Stimulated activated CD4-positive, alpha-beta T cell treated with anti-CD3 and anti-CD28 coated beads, Interleukin-15, amount 100 ng/mL, for 1 hour (primary cell): ENCODE data around the gene STRBP.
A peak's percentile ranks its signal among the peaks of the same experiment; 100 is the strongest.
"Not testable (repeated sequence)": the region's sequence is repeated elsewhere in the genome, so short reads cannot be mapped to it uniquely, and the experiment has no call there.

ENCODE experiments used
- DNase-seq, 2 donors: peaks; one replicate each; pipeline ENCODE4 v3.0.0-alpha.2; 2020; ENCODE audit warnings: low read depth in 1 of 2, low spot score in 1 of 2

STRBP gene

GRCh38 chr9:123268465-123269259 lies at the start of gene STRBP:
Gene STRBP (minus strand): TSS chr9:123268586. CDS start chr9:123184134, 84,452 bp downstream.
- DNase-seq, result peak; percentile 89 to 91

DNA sequence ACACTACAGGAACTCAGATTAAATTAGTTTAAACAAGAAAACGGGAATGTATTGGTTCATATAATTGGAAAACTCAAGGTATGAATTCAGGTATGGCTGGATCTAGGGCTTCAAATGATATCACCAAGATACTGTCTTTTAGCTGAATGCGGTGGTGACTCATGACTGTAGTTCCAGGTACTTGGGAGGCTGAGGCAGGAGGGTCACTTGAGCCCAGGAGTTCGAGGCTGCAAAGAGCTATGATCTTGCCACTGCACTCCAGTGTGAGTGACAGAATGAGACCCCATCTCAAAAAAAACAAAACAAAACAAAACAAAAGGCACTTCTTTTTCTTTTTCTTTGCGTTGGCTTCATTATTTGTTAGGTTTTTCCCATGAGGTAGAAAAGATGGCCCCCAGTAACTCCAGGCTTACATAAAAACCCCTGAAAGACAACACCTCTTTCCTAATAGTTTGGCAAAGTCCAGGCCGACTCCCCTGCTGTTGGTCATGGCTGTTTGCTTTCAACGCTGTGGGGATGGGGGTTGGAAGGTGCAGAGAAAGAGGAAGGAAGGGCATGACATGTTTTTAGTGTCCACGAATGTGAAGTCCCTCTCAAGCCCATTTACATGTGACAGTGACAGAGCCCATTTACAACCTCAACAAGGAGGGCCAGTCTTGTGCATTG lies 47.8 kb upstream of the STRBP start:
- DNase-seq, result no peak

DNA sequence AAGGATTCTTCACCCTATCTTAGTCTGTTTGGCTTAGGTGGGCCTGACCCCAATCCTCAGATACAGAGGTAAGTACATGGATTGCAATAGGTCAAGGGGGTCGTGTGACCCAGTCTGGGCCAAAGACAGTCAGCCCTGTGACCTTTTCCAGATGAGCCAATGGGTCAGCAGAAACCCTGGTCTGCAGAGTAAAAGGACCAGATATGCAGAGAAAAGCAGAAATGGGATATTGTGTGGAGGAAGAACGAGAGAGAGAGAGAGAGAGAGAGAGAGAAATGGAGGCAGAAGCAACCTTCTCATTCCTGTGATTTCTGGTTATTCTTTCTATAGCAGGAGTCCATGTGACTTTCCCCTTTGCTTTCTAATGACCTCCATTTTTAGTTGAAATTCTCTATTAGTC lies 47.2 kb upstream of the STRBP start:
- no peak for DNase-seq

DNA sequence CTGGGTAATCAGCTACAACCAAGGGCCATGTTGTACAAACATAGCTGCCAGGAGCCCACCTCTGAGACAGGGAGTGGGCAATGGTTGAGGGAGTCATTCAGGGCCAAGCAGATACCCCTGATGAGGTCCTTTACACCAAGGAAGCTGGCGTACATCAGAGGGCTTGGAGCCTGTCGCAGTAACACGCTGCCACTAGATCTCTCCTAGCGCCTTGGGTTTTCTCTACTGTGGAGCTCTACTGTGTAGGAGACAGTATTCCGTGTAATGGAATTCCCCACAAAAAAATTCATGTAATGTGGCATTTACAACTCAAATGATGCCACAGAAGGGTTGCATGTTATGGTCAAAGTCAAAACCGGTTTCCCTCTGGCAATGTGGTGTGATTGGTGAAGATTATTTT lies 46.2 kb upstream of the STRBP start:
- no peak for DNase-seq

- no peak for DNase-seq
Measured at GRCh38 chr9:123312306-123312877, 44.0 kb upstream of the STRBP start.

- DNase-seq, result no peak
Measured at GRCh38 chr9:123311250-123311752, 42.9 kb upstream of the STRBP start.

GRCh38 chr9:123310551-123311249 lies 42.3 kb upstream of the STRBP start:
- DNase-seq, result no peak

DNA sequence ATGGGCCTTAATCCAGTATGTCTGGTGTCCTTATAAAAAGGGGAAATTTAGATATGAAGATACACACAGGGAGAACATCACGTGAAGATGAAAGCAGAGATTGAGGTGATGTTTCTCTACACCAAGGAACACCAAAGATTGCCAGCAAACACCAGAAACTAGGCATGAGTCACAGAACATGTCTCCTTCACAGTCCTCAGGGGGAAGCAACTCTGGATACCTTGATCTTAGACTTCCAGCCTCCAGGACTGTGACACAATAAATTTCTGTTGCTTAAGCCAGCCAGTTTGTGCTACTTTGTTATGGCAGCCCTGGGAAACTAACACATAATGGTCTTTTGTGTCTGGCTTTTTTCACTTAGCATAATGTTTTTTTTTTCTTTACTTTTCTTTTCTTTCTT lies 41.2 kb upstream of the STRBP start:
- no peak for DNase-seq

GRCh38 chr9:123305879-123306278 lies 37.5 kb upstream of the STRBP start:
- no peak for DNase-seq

DNA sequence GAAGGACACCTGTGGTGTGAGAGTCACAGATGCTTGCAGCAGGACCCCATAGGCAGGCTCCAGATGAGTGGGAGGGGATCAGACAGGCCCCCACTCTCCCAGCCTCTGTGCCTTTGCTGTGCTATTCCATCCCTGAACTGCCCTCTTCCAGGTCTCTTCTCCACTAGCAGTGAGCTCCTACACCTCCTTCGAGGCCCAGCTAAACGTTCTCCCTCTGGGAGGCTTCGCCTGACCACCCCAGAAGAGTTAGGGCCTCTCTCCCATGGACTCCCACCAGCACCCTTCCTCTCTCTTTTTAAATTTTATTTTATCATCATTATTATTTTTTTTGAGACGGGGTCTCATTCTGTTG lies 35.9 kb upstream of the STRBP start:
- no peak for DNase-seq

DNA sequence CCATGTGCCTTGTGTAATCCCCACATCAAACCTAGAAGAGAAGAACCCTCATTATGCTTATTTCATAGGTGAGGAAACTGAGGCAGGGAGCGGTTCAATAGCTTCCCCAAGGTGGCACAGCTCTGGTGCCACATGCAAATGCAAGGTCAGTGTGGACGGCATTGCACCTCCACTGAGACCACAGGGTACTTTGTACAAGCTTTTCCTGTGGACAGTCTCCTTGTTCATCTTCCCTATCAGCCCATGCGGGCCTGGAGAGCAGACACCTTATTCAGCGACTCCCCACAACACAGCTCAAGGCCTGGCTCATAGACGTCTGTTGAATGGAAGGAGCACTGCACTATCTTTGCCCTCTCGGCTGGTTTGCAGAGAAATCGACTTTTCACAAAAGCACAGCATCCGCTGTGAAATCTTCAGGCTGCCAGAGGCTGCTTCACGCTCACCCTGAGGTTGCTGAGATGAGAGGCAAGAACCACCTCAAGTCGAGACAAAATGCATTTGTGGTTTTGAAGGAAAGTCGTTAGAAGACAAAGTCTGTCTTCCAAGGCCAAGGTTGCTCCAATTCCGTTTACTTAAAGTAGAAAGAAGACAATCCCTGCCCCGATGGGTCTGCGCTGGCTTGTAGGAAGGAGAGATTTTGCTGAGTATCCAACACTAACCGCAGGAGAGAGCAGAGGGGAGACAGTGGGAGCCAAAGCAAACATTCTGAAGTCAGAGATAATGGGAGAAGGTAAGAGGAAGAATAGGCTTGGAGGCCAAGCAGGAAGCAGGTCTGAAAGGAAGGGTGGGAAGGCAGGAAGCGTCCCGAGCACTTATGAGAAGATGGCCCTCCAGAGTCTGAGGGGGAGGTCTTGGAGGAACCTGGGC lies 34.2 kb upstream of the STRBP start:
- no peak for DNase-seq

DNA sequence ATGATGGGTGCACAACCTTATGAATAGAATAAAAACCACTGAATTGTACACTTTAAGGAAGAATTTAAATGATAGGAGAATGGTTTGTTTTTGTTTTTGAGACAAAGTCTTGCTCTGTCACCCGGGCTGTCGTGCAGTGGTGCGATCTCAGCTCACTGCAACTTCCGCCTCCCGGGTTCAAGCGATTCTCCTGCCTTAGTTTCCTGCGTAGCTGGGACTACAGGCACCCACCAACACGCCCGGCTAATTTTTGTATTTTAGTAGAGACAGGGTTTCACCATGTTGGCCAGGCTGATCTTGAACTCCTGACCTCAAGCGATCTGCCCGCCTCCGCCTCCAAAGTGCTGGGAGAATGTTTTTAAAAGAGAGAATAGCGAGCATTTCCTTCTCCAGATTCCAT lies 33.5 kb upstream of the STRBP start:
- not testable (repeated sequence) for DNase-seq

GRCh38 chr9:123300554-123300953 lies 32.2 kb upstream of the STRBP start:
- DNase-seq, result no peak

DNA sequence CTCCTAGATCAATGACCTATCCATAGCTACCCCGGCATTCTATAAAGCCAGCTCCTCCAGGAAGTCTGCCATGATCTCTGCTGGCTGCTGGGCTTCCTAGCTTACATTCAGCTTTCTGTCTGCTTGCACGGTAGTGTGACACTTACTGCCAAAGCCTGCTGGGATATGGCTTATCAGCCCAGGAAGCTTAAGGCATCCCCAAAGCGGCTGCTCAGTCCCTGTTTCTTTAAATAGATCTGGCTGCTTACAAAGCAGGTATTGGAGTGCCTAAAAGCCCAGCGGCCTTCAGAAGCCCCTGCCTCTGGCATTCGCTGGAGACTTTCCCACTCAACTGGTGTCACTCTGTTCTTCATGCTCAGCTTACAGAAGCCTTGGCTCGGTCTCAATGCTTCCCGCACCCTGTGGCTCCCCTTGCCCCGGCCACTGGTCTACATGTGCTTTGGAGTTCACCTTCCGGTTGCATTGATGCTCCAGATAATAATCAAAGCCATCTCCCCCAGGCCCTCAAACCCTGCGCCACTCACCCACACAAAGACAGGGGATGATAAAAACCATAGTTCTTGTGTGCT lies 31.3 kb upstream of the STRBP start:
- DNase-seq, result no peak

GRCh38 chr9:123296174-123296573 lies 27.8 kb upstream of the STRBP start:
- DNase-seq, result no peak

DNA sequence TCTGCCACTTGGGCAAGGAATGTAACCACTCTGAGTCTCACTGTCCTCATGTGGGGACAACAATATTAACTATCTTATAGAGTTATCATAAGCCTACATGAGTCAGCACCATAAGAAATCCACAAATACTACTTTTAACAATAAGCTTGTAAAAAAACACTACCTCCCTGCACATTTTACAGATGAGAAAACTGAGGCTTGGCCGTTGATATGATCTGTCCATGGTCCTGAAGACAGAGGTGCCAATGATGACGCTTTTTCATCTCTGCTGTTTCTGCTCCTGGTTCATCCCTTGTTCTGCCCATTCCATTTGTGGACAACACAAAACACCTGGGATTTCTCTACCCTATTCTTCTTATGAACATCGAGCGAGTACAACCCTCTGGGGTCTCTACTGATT lies 23.4 kb upstream of the STRBP start:
- no peak for DNase-seq

- no peak for DNase-seq
Measured at GRCh38 chr9:123290764-123291163, 22.4 kb upstream of the STRBP start.

DNA sequence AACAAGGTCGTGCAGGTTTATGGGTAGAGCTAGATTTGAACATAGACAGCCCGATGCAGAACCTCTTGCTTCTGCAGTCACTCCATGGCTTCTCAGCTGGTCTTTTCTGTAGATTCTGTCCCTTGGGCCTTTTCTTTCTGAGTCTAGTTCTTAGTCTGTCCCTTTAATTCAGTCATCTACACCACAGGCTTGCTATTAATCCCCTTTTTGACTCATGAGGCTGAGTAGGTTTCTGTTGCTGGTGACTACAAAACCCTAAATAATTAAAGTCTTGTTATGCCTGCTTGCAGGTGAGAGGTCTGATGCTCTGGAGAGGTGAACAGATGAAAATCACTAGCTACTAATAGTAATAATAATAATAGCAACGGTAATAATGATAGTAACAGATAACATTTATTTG lies 19.3 kb upstream of the STRBP start:
- no peak for DNase-seq

GRCh38 chr9:123286324-123286723 lies 17.9 kb upstream of the STRBP start:
- DNase-seq, result no peak

GRCh38 chr9:123284656-123285055 lies 16.3 kb upstream of the STRBP start:
- DNase-seq, result no peak
